Ureter (tissue), 1 donor: ENCODE data around the gene RBM20. TPM values are rescaled to one million over a fixed set of nuclear protein-coding genes. Genes with fewer than 3 reads are reported as not detected.
A peak's percentile ranks its signal among the peaks of the same experiment; 100 is the strongest.

Experiments
- DNase-seq: peaks from one replicate; pipeline ENCODE4 v3.0.0-alpha.2; 2020; ENCODE audit warnings: low spot score
- total RNA-seq: library from RNA; stranded (reverse); gene quantifications from one replicate; pipeline ENCODE4 v1.2.4, GENCODE V29; 2023
- donor health status: DM: yes; HTN: yes; CAD: no.

RBM20 gene
- total RNA-seq, 1 donor from 2014 or later = 0.68 TPM

GRCh38 chr10:110788620-110789385, 144.7 kb downstream of the RBM20 start:
- DNase-seq = no peak

DNA sequence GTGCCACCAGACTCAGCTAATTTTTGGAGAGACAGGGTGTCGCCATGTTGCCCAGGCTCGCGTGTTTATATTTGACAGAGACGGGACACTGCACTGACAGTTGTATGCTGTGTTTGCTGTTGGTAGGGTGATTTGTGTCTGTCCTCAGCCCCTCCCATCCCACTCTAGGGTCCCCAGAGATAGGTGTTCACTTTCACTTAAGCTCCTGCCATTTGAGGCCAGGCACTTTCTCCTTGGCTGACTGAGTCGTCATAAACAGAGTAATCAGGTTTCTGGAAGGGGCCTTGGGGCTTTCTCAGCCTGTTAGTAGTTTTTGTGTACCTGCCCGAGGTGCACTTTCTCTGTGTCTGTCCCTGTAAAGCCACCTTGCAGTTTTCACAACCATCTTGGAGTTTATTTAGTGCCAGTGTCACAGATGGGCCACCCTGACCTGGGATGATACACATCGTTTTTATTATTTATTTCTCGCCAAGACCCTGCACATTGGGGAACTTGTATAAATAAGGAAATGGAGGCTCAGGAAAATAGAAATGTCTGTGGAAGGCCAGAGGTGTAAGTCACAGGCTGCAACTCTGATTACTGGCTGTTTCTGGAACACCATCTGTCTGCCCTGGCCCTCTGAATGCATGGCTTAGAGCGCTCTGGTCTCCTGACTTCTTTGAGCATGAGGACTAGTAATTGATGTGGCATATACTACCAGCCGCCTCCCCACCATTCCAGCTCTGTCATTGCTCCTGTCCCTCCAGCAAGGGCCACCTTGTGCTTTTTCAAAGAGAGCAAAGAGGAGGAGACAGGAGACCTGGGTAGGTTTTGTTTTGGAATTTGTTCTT, 145.7 kb downstream of the RBM20 start:
- no peak for DNase-seq

DNA sequence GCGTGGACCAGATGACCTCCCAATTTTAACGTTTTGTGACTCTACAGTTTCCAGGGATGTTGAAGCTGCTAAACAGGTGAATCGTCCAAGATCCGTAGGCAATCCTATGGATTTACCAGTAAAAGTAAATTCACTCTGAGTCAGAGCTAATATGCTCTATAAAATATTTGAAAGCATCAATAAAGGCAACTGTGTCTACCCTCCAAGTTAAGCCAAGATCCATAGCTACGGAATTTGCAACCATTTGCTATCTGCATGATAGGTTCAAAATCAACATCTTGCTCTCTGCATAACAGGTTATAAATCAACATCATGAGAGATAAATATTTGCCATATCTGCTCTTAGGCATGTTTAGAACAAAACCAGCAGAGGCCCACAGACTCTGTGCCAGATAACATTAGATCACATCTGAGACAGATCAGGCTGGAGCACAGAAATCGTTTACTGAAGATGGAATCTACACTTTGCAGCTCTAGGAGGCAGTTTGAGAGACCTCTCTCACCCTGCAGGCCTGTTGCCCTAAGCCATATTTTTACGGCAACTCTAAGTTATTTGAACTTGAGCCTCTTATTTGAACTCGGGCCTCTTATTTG, 146.9 kb downstream of the RBM20 start:
- no peak for DNase-seq

DNA sequence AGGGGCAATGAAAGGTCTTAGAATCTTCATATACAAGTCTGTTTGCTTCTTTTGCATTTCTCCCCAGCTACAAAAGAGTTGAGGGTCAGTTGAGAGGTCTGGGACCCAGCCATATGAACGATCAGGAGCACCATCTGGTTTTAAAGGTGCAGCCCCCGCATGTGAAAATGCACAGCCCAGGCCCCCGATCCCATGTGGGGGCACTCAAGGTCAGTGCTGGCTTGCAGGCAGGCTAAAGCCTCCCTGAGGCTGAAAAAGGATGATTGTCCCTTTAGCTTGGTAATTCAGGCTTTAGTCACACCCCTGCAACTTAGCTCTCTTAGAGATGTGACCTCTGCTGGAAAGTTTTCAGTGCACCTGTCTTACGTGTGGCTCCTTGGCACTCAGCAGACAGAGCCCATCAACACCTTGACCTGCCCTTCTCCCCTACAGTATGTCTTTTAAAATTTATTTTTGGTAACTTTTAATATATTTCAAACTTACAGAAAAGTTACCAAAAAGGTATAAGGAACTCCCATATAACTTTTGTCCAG, 147.5 kb downstream of the RBM20 start:
- DNase-seq = no peak

GRCh38 chr10:110792476-110793125, 148.5 kb downstream of the RBM20 start:
- DNase-seq = no peak

DNA sequence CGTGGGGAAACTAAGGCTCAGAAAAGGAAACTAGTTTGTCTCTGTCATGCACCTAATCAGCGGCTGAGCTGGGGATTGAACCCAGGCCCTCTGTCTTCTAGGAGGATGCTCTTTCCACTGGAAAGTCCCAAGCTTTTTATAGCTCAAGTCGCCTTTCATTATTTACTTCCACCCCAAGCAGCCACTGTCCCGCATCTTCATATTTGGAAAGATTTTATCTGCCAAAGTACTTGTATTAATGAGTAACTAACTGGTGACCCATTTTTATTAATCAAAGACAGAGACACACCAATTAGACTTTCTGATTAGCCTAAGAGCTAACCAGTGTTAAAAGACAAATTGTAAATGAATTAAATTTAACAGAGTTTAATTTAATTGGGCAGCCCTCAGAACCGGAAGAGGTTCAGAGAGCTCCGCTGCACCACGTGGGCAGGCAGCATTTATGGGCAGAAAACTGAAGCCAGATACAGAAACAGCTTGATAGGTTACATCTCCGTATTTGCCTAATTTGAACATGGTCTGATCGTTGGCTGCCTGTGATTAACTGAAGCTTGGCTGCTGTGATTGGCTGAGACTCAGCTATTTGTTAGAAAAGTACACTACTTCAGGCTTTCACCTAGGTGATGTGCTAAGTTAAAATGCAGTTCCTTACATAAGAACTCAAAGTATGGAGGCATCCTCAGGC, 149.1 kb downstream of the RBM20 start:
- no peak for DNase-seq

GRCh38 chr10:110793886-110794285, 149.8 kb downstream of the RBM20 start:
- DNase-seq = no peak

DNA sequence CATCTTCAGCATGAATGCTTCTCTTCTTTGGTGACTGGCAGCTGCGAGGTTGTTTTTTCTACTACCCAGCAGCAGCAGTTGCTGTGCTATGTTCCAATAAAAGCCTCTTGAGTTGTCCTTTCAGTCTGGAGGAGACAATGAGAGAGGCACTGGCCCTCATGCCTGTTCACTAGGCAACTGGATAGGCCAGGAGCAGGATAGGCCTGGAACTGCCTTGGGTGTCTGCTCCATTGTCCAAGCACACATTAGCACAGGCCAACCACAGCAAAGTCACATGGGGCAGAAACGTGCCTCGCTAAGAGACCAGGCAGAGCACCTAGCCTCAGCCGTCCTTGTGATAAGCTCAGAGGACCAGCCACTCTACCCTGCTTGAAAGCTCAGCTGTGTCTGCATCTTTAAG, 150.7 kb downstream of the RBM20 start:
- no peak for DNase-seq

DNA sequence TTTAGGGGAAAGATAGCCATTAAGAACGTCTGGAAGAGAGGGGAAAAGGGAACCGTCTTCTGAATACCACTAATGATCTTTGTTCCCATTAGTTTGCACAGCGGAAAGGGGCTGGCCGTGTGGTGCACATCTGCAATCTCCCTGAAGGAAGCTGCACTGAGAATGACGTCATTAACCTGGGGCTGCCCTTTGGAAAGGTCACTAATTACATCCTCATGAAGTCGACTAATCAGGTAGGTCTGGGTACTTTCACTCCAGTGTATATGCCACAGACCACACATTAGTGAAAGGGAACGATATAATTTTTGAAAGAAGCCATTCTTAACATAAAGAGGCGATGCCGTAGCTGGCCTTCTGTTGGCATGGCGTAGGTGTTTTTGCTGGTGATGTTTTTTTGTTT, 153.3 kb downstream of the RBM20 start:
- no peak for DNase-seq

DNA sequence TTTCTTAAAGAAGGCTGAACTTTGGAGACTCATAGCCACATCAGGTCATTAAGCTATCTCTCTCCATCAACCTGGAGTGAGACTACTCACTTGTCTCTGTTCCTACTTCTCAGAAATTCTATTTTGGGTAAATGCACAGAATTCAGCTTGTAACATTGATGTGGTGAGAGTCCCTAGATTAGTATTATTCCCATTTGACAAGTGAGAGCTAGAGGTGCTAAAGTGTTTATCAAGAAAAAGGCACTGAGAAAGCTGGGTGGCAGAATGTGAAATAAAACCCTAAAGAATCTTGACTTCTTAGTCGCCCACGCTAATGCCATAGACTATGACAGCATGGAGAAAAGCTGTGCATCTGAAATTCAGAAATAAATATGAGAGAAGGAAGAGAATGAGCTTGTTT, 154.2 kb downstream of the RBM20 start:
- no peak for DNase-seq

DNA sequence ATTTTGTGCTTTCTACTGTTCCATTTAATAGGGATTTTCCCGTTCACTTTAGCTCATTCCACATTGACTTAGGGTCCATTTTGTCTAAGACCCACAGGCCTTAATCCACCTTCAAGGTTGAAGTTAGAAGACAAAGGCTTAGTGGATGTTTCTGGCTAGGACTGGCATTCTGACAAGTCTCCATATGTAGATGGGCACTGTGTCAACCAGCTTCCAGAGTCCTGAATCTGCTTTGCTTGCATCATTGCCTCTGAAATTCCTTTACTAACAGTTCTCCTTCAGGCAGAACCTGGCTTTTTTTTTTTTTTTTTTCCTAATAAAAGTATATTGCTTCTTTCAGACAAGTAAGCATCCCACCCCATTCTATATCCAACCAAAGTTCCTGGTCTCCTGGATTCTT, 158.0 kb downstream of the RBM20 start:
- no peak for DNase-seq

GRCh38 chr10:110802551-110803238, 158.6 kb downstream of the RBM20 start:
- peak; percentile 85 for DNase-seq

GRCh38 chr10:110803239-110803749, 159.2 kb downstream of the RBM20 start:
- DNase-seq = no peak

DNA sequence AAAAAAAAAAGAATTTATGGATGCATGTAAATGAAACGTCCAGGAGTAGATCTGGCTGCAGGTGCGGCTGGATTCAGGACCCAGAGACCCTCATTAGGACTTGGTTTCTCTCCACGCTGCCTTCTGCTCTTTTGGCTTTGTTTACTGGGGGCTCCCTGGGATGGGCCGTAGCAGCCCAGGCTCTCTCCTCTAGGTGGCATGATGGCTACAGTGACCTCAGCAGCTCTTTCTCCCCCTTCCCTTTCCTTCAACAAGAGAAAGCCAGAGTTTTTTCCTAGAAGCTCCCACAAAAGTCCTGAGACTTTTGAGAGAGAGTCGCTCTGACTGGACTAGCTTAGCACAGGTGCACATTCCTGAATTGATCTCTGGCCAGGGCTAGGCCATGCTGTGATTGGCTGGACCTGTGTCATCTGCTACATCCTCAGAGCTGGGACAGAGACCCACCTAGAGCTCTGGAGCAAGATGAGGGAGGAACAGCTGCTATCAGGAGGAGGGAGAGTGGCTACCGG, 159.7 kb downstream of the RBM20 start:
- no peak for DNase-seq

GRCh38 chr10:110804376-110804775, 160.2 kb downstream of the RBM20 start:
- no peak for DNase-seq

GRCh38 chr10:110805292-110805691, 161.2 kb downstream of the RBM20 start:
- no peak for DNase-seq

DNA sequence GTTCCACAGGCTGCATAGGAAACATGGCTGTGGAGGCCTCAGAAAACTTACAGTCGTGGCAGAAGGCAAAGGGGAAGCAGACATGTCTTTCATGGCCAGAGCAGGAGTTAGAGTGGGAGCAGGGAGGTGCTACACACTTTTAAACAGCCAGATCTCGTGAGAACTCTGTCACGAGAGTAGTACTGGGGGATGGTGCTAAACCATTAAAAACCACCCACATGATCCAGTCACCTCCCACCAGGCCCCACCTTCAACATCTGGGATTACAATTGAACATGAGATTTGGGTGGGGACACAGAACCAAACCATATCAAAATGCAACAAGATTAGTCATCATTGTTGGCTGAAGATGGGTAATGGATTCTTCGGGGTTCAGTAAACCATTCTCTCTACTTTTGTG, 162.2 kb downstream of the RBM20 start:
- no peak for DNase-seq

GRCh38 chr10:110808123-110808522, 164.0 kb downstream of the RBM20 start:
- DNase-seq = no peak

- DNase-seq = no peak
Measured at GRCh38 chr10:110808615-110809014, 164.5 kb downstream of the RBM20 start.

DNA sequence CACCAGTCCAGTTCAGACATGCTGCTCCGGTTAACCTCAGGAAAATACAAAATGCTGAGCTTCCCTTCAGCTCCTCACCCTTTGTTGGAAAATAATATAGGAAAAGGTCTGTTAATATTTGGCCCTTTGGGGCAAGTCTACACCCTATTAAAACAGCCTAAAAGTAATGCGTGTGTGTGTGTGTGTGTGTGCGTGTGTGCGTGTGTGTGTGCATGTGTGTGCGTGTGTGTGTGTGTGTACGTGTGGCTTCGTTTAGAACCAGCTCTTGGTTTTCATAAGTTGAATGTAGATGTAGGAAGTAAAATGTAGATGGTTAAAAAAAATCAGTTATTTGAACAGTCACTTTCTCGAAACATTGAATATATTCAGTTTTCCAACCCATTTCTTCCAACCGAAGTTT, 166.5 kb downstream of the RBM20 start:
- DNase-seq = no peak
